ENCODE measurements around the gene CLCN2.

CLCN2 gene

DNA sequence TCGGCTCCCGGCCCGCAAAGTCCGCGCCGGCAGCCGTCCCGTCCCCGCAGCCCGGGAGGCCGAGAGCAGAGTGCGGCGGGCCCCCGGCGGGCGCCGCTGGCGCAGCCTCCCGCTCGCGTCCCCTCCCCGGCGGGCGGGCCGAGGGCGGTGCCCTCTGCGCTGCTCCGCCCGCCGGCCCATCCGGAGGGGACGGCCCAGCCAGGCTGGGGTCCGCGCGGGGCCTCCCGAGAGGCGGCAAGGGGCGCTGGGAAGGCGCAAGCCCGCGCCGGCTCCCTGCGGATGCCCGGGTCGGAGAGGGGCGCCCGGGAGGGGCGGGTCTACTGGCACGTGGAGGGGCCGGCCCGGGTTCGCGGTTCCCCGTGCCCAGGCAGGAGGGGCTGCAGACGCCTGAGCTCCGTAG, at the start of gene CLCN2, which contains the start of gene POLR2H:
TSS of gene CLCN2 (minus strand) at position 74 of the 400 bp plus-strand sequence. CDS start 126 bp downstream, outside the sequence.
TSS of gene POLR2H (plus strand) at position 179 of the 400 bp plus-strand sequence. CDS start 1,783 bp downstream, outside the sequence.
- H3K9me2 ChIP-seq (replicated peaks; ENCODE audit: insufficient read depth, low read length): no peaks in the 10 kb centered on the region
- H3K27ac ChIP-seq (ENCODE audit: low read depth, low read length): peak within 1 kb of the TSS; percentile 83
- H3K36me3 ChIP-seq (ENCODE audit: low read length): peaks cover 5% of the 10 kb centered on the region; the same call in 1 of the 2 replicates

GRCh38 chr3:184409946-184410500, 48.6 kb upstream of the CLCN2 start:
- no peaks in the 10 kb centered on the region for H3K27me3 ChIP-seq (ENCODE audit: low read length)
- no peak overlapping the region for H3K27ac ChIP-seq (ENCODE audit: low read depth, low read length)
- TF ChIP-seq, protein P1, sequence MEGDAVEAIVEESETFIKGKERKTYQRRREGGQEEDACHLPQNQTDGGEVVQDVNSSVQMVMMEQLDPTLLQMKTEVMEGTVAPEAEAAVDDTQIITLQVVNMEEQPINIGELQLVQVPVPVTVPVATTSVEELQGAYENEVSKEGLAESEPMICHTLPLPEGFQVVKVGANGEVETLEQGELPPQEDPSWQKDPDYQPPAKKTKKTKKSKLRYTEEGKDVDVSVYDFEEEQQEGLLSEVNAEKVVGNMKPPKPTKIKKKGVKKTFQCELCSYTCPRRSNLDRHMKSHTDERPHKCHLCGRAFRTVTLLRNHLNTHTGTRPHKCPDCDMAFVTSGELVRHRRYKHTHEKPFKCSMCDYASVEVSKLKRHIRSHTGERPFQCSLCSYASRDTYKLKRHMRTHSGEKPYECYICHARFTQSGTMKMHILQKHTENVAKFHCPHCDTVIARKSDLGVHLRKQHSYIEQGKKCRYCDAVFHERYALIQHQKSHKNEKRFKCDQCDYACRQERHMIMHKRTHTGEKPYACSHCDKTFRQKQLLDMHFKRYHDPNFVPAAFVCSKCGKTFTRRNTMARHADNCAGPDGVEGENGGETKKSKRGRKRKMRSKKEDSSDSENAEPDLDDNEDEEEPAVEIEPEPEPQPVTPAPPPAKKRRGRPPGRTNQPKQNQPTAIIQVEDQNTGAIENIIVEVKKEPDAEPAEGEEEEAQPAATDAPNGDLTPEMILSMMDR (IDR thresholded peaks at IDR 0.05; ENCODE audit: insufficient read depth, low read length, poor library complexity, severe bottlenecking): no peak
- TF ChIP-seq EZH2phosphoT487 (conservative IDR thresholded peaks at IDR 0.05; ENCODE audit: low read length): no peak

More for the DNA sequence above, at the start of gene CLCN2, which contains the start of gene POLR2H:
- H3K9me3 ChIP-seq (ENCODE audit: insufficient read depth, low read length): no peaks in the 10 kb centered on the region
- TF ChIP-seq EZH2phosphoT487 (conservative IDR thresholded peaks at IDR 0.05; ENCODE audit: low read length): no peak
- TF ChIP-seq, protein P1 (IDR thresholded peaks at IDR 0.05; ENCODE audit: insufficient read depth, low read length, poor library complexity, severe bottlenecking): no peak
- no peaks in the 10 kb centered on the region for H3F3A ChIP-seq (ENCODE audit: insufficient read depth)
- peak within 1 kb of the TSS; percentile 75 for H3K9ac ChIP-seq (ENCODE audit: low read length)
- peak within 1 kb of the TSS; percentile 89 for H2AFZ ChIP-seq (ENCODE audit: low read depth, low read length, severe bottlenecking)
- H3K4me3 ChIP-seq (ENCODE audit: insufficient read depth, low read length, poor library complexity, severe bottlenecking): peak within 1 kb of the TSS; percentile 71
- H3K79me2 ChIP-seq (ENCODE audit: insufficient read depth, low read length): peaks cover 20% of the 10 kb centered on the region
- H4K20me1 ChIP-seq (ENCODE audit: low read depth, low read length): no peaks in the 10 kb centered on the region; the same call in 1 of the 2 replicates
- H3K4me2 ChIP-seq (ENCODE audit: low read depth, low read length, poor library complexity, severe bottlenecking): peak within 1 kb of the TSS; percentile 85
- H3K27me3 ChIP-seq (ENCODE audit: low read length): no peaks in the 10 kb centered on the region

GRCh38 chr3:184409331-184409926, 48.0 kb upstream of the CLCN2 start:
- H3K4me2 ChIP-seq (ENCODE audit: low read depth, low read length, poor library complexity, severe bottlenecking): no peak overlapping the region
- no peak overlapping the region for H3K4me3 ChIP-seq (ENCODE audit: insufficient read depth, low read length, poor library complexity, severe bottlenecking)
- H3K9me2 ChIP-seq (replicated peaks; ENCODE audit: insufficient read depth, low read length): no peaks in the 10 kb centered on the region

More at GRCh38 chr3:184409946-184410500, 48.6 kb upstream of the CLCN2 start:
- Histone ChIP-seq H3K4me2 (ENCODE audit: low read depth, low read length, poor library complexity, severe bottlenecking) (no peak overlapping the region), H4K20me1 (ENCODE audit: low read depth, low read length) (no peaks in the 10 kb centered on the region), H3F3A (ENCODE audit: insufficient read depth) (no peaks in the 10 kb centered on the region), H3K9me3 (ENCODE audit: insufficient read depth, low read length) (no peaks in the 10 kb centered on the region), H2AFZ (ENCODE audit: low read depth, low read length, severe bottlenecking) (no peak overlapping the region), H3K79me2 (ENCODE audit: insufficient read depth, low read length) (no peaks in the 10 kb centered on the region), H3K9ac (ENCODE audit: low read length) (no peak overlapping the region), H3K4me3 (ENCODE audit: insufficient read depth, low read length, poor library complexity, severe bottlenecking) (no peak overlapping the region), H3K36me3 (ENCODE audit: low read length) (no peaks in the 10 kb centered on the region), H3K9me2 (replicated peaks; ENCODE audit: insufficient read depth, low read length) (no peaks in the 10 kb centered on the region)

More at GRCh38 chr3:184409331-184409926, 48.0 kb upstream of the CLCN2 start:
- H3K27ac ChIP-seq (ENCODE audit: low read depth, low read length): no peak overlapping the region
- H3K27me3 ChIP-seq (ENCODE audit: low read length): no peaks in the 10 kb centered on the region
- no peaks in the 10 kb centered on the region for H3K36me3 ChIP-seq (ENCODE audit: low read length)
- no peak overlapping the region for H2AFZ ChIP-seq (ENCODE audit: low read depth, low read length, severe bottlenecking)
- no peaks in the 10 kb centered on the region for H3F3A ChIP-seq (ENCODE audit: insufficient read depth)
- H3K9ac ChIP-seq (ENCODE audit: low read length): no peak overlapping the region
- no peaks in the 10 kb centered on the region for H3K9me3 ChIP-seq (ENCODE audit: insufficient read depth, low read length)
- H4K20me1 ChIP-seq (ENCODE audit: low read depth, low read length): no peaks in the 10 kb centered on the region
- no peaks in the 10 kb centered on the region for H3K79me2 ChIP-seq (ENCODE audit: insufficient read depth, low read length)
- TF ChIP-seq, protein P1 (IDR thresholded peaks at IDR 0.05; ENCODE audit: insufficient read depth, low read length, poor library complexity, severe bottlenecking): no peak
- TF ChIP-seq EZH2phosphoT487 (conservative IDR thresholded peaks at IDR 0.05; ENCODE audit: low read length): no peak

Data from SU-DHL-6 (cell line).